HEK293 (cell line): ENCODE measurements around the gene EPHB1.

Experiments used
- CTCF ChIA-PET: fragments of 350-600 bp; formaldehyde crosslinking; extraction: SDS; loops from one replicate; lab custom pipeline; 2021; ENCODE audit warnings: antibody characterized with exemption; lab: Yijun Ruan, JAX
- POLR2A ChIA-PET: fragments of 300-600 bp; formaldehyde crosslinking; extraction: SDS; loops from one replicate; lab custom pipeline; 2020; ENCODE audit warnings: antibody characterized with exemption, inconsistent platforms; lab: Yijun Ruan, JAX
- H3K27ac ChIP-seq: fragments of 200-500 bp; sonication (Bioruptor generic); 2 replicates; pipeline ENCODE4 v1.5.1; 2014; ENCODE audit warnings: low read depth, low read length, control low read depth, inconsistent platforms; ENCODE audit errors: extremely low read depth
- H3K36me3 ChIP-seq, 2 experiments: fragments of 200-500 bp in 1 of 2; sonication (Bioruptor generic) in 1 of 2; 1 replicate in 1 of 2; 2 replicates in 1 of 2; pipeline ENCODE4 v1.5.1; 2014 to 2017; ENCODE audit warnings: inconsistent platforms in 2 of 2, low read length in 2 of 2; ENCODE audit not compliant: control insufficient read depth in 2 of 2, insufficient read depth in 1 of 2
- H3K4me1 ChIP-seq: fragments of 200-500 bp; sonication (Bioruptor generic); 2 replicates; pipeline ENCODE4 v1.5.1; 2014; ENCODE audit warnings: mild to moderate bottlenecking, low read length, inconsistent platforms; ENCODE audit not compliant: control insufficient read depth, insufficient read depth
- H3K4me3 ChIP-seq: 2 replicates; pipeline ENCODE4 v1.5.1; 2011; ENCODE audit warnings: low read depth, mild to moderate bottlenecking, control low read depth, low read length, moderate library complexity
- H3K9me3 ChIP-seq: fragments of 200-500 bp; sonication (Bioruptor generic); 2 replicates; pipeline ENCODE4 v1.5.1; 2014; ENCODE audit warnings: low read depth, low read length, inconsistent platforms; ENCODE audit not compliant: control insufficient read depth, insufficient read depth
- GLI2 ChIP-seq: fragments of 450-650 bp; formaldehyde crosslinking; IDR thresholded peaks from 2 replicates; pipeline ENCODE4; 2017; ENCODE audit warnings: missing biosample characterization, missing genetic modification characterization, low read depth, borderline replicate concordance
- GLIS1 ChIP-seq: fragments of 450-650 bp; formaldehyde crosslinking; IDR thresholded peaks from 2 replicates; pipeline ENCODE4 v1.5.1; 2016; ENCODE audit warnings: missing biosample characterization, missing genetic modification characterization
- SCRT2 ChIP-seq: fragments of 450-650 bp; formaldehyde crosslinking; IDR thresholded peaks from 2 replicates; pipeline ENCODE4 v1.5.1; 2016; ENCODE audit warnings: missing biosample characterization, missing genetic modification characterization
- SP3 ChIP-seq: fragments of 450-650 bp; formaldehyde crosslinking; IDR thresholded peaks from 2 replicates; pipeline ENCODE4 v1.5.1; 2016; ENCODE audit warnings: missing biosample characterization, missing genetic modification characterization
- ZNF157 ChIP-seq: fragments of 450-650 bp; formaldehyde crosslinking; IDR thresholded peaks from 2 replicates; pipeline ENCODE4 v1.5.1; 2016; ENCODE audit warnings: missing biosample characterization, missing genetic modification characterization
- ZNF214 ChIP-seq: fragments of 450-650 bp; formaldehyde crosslinking; IDR thresholded peaks from 2 replicates; pipeline ENCODE4 v1.5.1; 2017; ENCODE audit warnings: missing biosample characterization, mild to moderate bottlenecking, missing genetic modification characterization, borderline replicate concordance
- ZNF280D ChIP-seq: fragments of 450-650 bp; formaldehyde crosslinking; IDR thresholded peaks from 2 replicates; pipeline ENCODE4 v1.5.1; 2016; ENCODE audit warnings: missing biosample characterization, missing genetic modification characterization
- ZNF362 ChIP-seq: fragments of 450-650 bp; formaldehyde crosslinking; IDR thresholded peaks from 2 replicates; pipeline ENCODE4 v1.5.1; 2016; ENCODE audit warnings: missing biosample characterization, missing genetic modification characterization
- ZNF626 ChIP-seq: fragments of 450-650 bp; sonication (Bioruptor Pico); formaldehyde crosslinking; IDR thresholded peaks from 2 replicates; pipeline ENCODE4 v1.5.1; 2018; ENCODE audit warnings: missing biosample characterization, missing genetic modification characterization, inconsistent platforms
- ZNF639 ChIP-seq: fragments of 450-650 bp; formaldehyde crosslinking; IDR thresholded peaks from 2 replicates; pipeline ENCODE4 v1.5.1; 2016; ENCODE audit warnings: missing biosample characterization, missing genetic modification characterization
- ZNF704 ChIP-seq: fragments of 450-650 bp; formaldehyde crosslinking; IDR thresholded peaks from 2 replicates; pipeline ENCODE4 v1.5.1; 2016; ENCODE audit warnings: missing biosample characterization, missing genetic modification characterization
- ZNF768 ChIP-seq: fragments of 450-650 bp; formaldehyde crosslinking; IDR thresholded peaks from 2 replicates; pipeline ENCODE4 v1.5.1; 2018; ENCODE audit warnings: missing biosample characterization, mild to moderate bottlenecking, missing genetic modification characterization

Gene EPHB1

GRCh38 chr3:134885877-134886621, 91.0 kb downstream of the EPHB1 start:
- Histone ChIP-seq H3K4me3 (no peak overlapping the region), H3K27ac (no peak overlapping the region)
- POLR2A ChIA-PET: no interaction called here
- peak; percentile 23; the same call in 1 of the 2 replicates for TF ChIP-seq GLIS1 (tag by site-specific recombination)
- no peak for TF ChIP-seq ZNF214
- TF ChIP-seq ZNF768: 0 out of 2 replicates have a peak, but pooled peaks have one; percentile 7
- TF ChIP-seq ZNF362 (tag by site-specific recombination): no peak
- TF ChIP-seq, all 188 proteins: peak for 2
- CTCF ChIA-PET: interaction anchor here (0.7 kb wide), 1 partner anchor 409 kb away, joined by 3 read pairs; no protein-coding TSS in a partner anchor
- Histone ChIP-seq H3K36me3 (no peaks in the 10 kb centered on the region), H3K4me1 (no peaks in the 10 kb centered on the region), H3K9me3 (no peaks in the 10 kb centered on the region)

- Histone ChIP-seq H3K27ac (no peak overlapping the region), H3K4me3 (no peak overlapping the region), H3K9me3 (no peaks in the 10 kb centered on the region)
- TF ChIP-seq SP3 (tag by site-specific recombination) (no peak), SCRT2 (no peak), ZNF626 (no peak), ZNF280D (tag by site-specific recombination) (no peak), ZNF704 (tag by site-specific recombination) (no peak)
- TF ChIP-seq, all 188 proteins: peak for 0
- ChIA-PET CTCF (no interaction called here), POLR2A (no interaction called here)
- Histone ChIP-seq H3K4me1 (no peaks in the 10 kb centered on the region), H3K36me3 (no peaks in the 10 kb centered on the region)
Measured at GRCh38 chr3:134886991-134887390, 91.9 kb downstream of the EPHB1 start.

GRCh38 chr3:134887536-134887935, 92.5 kb downstream of the EPHB1 start:
- H3K27ac ChIP-seq: no peak overlapping the region
- no peaks in the 10 kb centered on the region for H3K9me3 ChIP-seq
- TF ChIP-seq ZNF639 (tag by site-specific recombination): no peak
- TF ChIP-seq GLI2: no peak
- TF ChIP-seq ZNF157: no peak
- ChIA-PET CTCF (no interaction called here), POLR2A (no interaction called here)
- H3K4me1 ChIP-seq: no peaks in the 10 kb centered on the region
- H3K4me3 ChIP-seq: no peak overlapping the region
- H3K36me3 ChIP-seq: no peaks in the 10 kb centered on the region
